ENCODE results near the gene SCO2.
A peak's percentile ranks its signal among the peaks of the same experiment; 100 is the strongest.

SCO2 gene

GRCh38 chr22:50487290-50488005, 38.0 kb downstream of the SCO2 start:
- Mint-ChIP-seq H3K9me3 (no peaks in the 10 kb centered on the region), H3K36me3 (no peaks in the 10 kb centered on the region), H3K4me3 (no peak overlapping the region), H3K27ac (no peak overlapping the region), H3K4me1 (peaks cover 8% of the 10 kb centered on the region)
- ATAC-seq (no peak), DNase-seq (ENCODE audit: low spot score in 2 of 2) (no peak)

DNA sequence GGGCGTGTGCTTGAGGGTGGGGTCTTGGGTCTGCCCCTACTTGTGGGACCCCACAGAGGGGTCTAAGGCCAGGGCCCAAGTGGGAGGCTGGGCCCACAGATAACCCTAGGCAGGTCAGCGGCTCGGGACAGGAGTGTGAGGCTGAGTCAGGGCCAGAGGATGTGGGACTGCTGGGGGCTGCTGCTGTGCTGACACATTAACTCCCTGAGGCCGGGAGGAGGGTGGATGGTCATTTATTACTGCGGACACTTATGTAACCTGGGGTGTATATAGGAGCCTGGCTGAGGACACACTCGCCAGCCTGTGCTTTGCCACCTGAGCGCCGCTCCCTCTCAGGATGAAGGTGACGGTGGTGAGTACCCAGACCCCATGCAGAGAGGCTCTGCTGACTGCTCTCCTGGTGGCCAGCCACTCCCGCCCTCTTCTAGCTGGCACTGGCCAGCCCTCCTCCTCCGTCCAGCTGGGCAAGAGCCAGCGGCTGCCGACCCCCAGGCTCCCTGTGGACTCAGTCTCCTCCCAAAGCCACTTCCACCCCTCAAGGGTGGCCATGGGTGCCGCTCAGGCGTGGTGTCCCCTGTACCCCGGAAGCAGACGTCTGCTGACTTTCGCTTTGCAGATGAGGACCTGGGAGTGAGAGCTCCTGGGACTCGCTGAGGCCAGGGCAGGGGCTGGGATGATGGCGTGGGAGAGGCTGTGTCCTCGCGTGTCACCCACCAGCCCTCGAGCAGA, 38.7 kb downstream of the SCO2 start, which contains the start of gene MIOX:
Gene MIOX, plus strand, starts transcription at position 299 of the 729 bp plus-strand sequence. Its CDS starts 39 bp downstream, at position 338.
- Mint-ChIP-seq H3K4me1 (peaks cover 8% of the 10 kb centered on the region), H3K27ac (peak within 1 kb of the TSS; percentile 7), H3K36me3 (no peaks in the 10 kb centered on the region), H3K9me3 (no peaks in the 10 kb centered on the region), H3K4me3 (no peak within 1 kb of the TSS)
- no peak for DNase-seq (ENCODE audit: low spot score in 2 of 2)
- ATAC-seq, result peak; percentile 5

- no peaks in the 10 kb centered on the region for H3K9me3 Mint-ChIP-seq
- DNase-seq (ENCODE audit: low spot score in 2 of 2), result no peak
- H3K36me3 Mint-ChIP-seq, result no peaks in the 10 kb centered on the region
- no peak overlapping the region for H3K4me3 Mint-ChIP-seq
- H3K27ac Mint-ChIP-seq, result peak overlapping the region; percentile 7
- no peak for ATAC-seq
- H3K4me1 Mint-ChIP-seq, result no peaks in the 10 kb centered on the region
Measured at GRCh38 chr22:50485221-50486131, 39.9 kb downstream of the SCO2 start.

DNA sequence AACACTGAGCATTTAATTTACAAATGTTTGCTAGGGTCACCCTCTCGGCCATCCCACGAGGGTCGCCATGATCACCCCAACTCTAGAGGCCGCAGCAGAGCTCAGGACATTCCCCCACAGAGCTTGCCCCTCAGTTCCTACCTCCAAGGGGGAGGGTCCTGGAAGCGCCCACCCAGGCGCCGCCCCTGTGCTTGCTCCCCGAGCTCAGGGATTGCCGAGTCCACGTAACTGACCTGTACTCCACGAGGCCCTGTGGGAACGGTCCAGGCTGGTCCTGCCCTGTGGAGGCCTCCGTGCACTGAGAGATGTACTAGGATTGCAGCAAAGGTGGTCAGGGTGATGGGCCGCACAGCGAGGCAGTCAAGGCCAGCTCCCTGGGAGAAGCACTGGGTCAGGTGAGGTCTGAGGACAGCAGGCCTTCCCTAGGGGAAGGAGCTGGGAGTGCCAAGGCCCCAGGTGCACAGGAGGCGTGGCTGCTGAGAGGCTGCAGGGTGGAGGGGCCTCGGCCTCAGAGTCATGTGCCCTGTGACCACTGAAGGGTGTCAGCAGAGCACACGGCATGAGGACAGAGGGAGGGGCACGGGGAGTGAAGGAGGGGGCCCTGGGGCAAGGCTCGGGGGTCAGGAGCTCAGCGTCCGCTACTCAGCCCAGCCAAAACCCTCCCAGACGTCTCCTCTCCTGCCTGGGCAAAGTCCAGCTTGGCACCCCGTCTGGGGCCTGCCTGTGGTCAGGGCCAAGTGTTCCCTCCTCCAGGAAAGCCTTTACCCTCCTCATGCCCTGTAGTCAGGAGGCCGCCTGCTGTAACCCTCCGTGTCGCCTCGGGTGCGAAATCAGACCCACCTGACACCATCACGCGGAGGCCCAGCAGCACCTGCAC, 41.2 kb downstream of the SCO2 start:
- DNase-seq (ENCODE audit: low spot score in 2 of 2) (no peak), ATAC-seq (no peak)
- no peak overlapping the region for H3K27ac Mint-ChIP-seq
- H3K9me3 Mint-ChIP-seq, result no peaks in the 10 kb centered on the region
- H3K4me3 Mint-ChIP-seq, result no peak overlapping the region
- H3K4me1 Mint-ChIP-seq, result peaks cover 10% of the 10 kb centered on the region
- no peaks in the 10 kb centered on the region for H3K36me3 Mint-ChIP-seq

DNA sequence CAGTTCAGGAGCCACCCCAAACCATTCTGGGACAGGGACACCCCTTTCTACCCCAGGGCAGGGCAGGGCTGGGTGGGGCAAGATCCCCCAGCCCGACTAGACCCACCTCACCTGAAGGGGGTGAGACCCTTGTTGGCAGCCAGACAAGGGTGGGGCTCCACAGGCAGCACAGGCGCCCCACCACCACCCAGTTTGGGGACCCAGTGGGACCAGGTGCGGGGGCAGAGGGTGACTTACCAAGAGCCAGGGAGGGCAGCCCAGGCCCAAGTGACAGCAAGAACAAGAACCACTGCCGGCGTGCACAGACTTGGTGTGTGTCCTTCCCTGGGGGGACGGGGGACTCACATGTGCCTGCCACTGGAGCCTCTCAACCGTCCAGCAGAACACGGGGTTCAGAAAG, 41.8 kb downstream of the SCO2 start:
- H3K36me3 Mint-ChIP-seq, result no peaks in the 10 kb centered on the region
- no peak for ATAC-seq
- no peak for DNase-seq (ENCODE audit: low spot score in 2 of 2)
- H3K4me1 Mint-ChIP-seq, result peaks cover 10% of the 10 kb centered on the region
- H3K9me3 Mint-ChIP-seq, result no peaks in the 10 kb centered on the region
- no peak overlapping the region for H3K4me3 Mint-ChIP-seq
- no peak overlapping the region for H3K27ac Mint-ChIP-seq

- no peaks in the 10 kb centered on the region for H3K36me3 Mint-ChIP-seq
- H3K4me1 Mint-ChIP-seq, result peaks cover 10% of the 10 kb centered on the region
- peak overlapping the region; percentile 69 for H3K4me3 Mint-ChIP-seq
Measured at GRCh38 chr22:50483106-50483505, 42.3 kb downstream of the SCO2 start.

GRCh38 chr22:50482107-50483074, 43.0 kb downstream of the SCO2 start:
- peak overlapping the region; percentile 82 for H3K27ac Mint-ChIP-seq
- H3K4me1 Mint-ChIP-seq, result peaks cover 11% of the 10 kb centered on the region
- ATAC-seq (no peak), DNase-seq (ENCODE audit: low spot score in 2 of 2) (no peak)
- no peaks in the 10 kb centered on the region for H3K9me3 Mint-ChIP-seq
- H3K4me3 Mint-ChIP-seq, result peak overlapping the region; percentile 69
- H3K36me3 Mint-ChIP-seq, result no peaks in the 10 kb centered on the region

More at GRCh38 chr22:50483106-50483505, 42.3 kb downstream of the SCO2 start:
- no peaks in the 10 kb centered on the region for H3K9me3 Mint-ChIP-seq
- H3K27ac Mint-ChIP-seq, result no peak overlapping the region
- DNase-seq (ENCODE audit: low spot score in 2 of 2) (no peak), ATAC-seq (no peak)

- no peaks in the 10 kb centered on the region for H3K36me3 Mint-ChIP-seq
- H3K9me3 Mint-ChIP-seq, result no peaks in the 10 kb centered on the region
- peak within 1 kb of the TSS; percentile 82 for H3K27ac Mint-ChIP-seq
- peaks cover 17% of the 10 kb centered on the region for H3K4me1 Mint-ChIP-seq
- peak; percentile 77 for ATAC-seq
- peak within 1 kb of the TSS; percentile 69 for H3K4me3 Mint-ChIP-seq
- DNase-seq (ENCODE audit: low spot score in 2 of 2), result peak; percentile 58 to 81
Measured at GRCh38 chr22:50481440-50482106, 43.8 kb downstream of the SCO2 start, which contains the start of gene ADM2. Gene ADM2, plus strand, starts transcription at chr22:50481543. Its CDS starts 305 bp downstream, at chr22:50481848.

GRCh38 chr22:50481045-50481439, 44.4 kb downstream of the SCO2 start:
- Mint-ChIP-seq H3K9me3 (no peaks in the 10 kb centered on the region), H3K36me3 (peaks cover 4% of the 10 kb centered on the region), H3K4me3 (peak overlapping the region; percentile 63), H3K4me1 (peaks cover 17% of the 10 kb centered on the region), H3K27ac (peak overlapping the region; percentile 32)
- DNase-seq (ENCODE audit: low spot score in 2 of 2), result no peak
- ATAC-seq, result no peak

DNA sequence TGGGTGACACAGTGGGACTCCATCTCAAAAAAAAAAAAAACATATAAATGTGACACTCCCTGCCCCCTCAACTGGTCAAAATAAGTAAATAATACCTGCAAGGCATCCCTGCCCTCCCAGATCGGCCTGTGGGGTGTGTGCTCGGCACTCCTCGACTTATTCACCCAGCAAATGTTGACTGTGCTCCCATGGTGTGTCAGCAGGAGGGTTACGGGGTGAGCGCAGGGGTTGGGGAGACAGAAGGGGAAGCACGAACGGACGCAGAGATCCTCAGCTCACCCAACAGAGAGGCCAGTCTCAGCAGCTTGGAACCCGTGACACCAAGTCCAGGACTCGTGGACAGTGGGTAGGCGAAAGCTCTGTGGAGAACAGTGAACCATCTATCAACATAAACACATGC, 45.7 kb downstream of the SCO2 start:
- Mint-ChIP-seq H3K9me3 (no peaks in the 10 kb centered on the region), H3K4me3 (peak overlapping the region; percentile 63), H3K4me1 (peaks cover 17% of the 10 kb centered on the region), H3K36me3 (peaks cover 5% of the 10 kb centered on the region), H3K27ac (no peak overlapping the region)
- no peak for ATAC-seq
- no peak for DNase-seq (ENCODE audit: low spot score in 2 of 2)

DNA sequence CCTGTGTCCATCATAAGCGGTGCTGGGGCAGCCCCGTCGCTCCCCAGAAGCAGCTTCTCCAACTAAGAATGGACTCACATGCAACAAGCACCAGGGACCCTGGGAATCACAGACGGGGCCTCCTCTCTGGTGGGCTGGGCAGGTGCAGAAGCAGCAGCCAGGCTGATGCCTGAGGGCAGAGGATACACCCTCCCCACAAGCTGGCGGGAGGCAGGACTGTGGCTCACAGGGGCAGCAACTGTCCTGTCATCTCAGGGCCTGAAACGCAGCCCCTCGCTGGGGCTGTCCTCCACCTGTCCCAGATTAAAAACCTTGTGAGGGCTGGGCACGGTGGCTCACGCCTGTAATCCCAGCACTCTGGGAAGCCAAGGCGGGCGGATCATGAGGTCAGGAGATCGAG, 47.5 kb downstream of the SCO2 start:
- no peak for ATAC-seq

DNA sequence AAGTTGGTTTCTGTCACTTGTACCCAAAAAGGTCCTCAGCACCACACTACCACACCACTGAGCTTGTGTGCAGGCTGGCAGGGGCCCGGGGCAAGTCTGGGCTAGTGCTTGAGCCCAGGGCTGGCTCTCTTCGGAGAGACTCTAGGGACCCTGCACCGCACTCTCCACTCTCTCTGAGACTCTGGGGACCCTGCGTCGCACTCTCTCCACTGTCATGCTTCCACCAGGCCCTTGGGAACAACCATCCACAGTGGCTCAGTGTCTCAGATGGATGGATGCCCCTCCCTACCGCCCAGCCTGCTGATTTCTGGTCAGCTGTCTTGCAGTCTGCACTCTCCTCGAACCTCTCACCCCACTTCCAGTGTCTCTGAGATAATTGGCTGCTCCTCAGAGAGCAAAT, 48.5 kb downstream of the SCO2 start:
- H3K36me3 Mint-ChIP-seq, result peaks cover 13% of the 10 kb centered on the region
- no peaks in the 10 kb centered on the region for H3K9me3 Mint-ChIP-seq
- ATAC-seq (no peak), DNase-seq (ENCODE audit: low spot score in 2 of 2) (no peak)
- H3K4me1 Mint-ChIP-seq, result peaks cover 40% of the 10 kb centered on the region
- H3K27ac Mint-ChIP-seq, result peak overlapping the region; percentile 33
- peak overlapping the region; percentile 88 for H3K4me3 Mint-ChIP-seq

More for the DNA sequence above, 47.5 kb downstream of the SCO2 start:
- Mint-ChIP-seq H3K4me1 (peaks cover 30% of the 10 kb centered on the region), H3K9me3 (no peaks in the 10 kb centered on the region), H3K36me3 (peaks cover 13% of the 10 kb centered on the region), H3K27ac (peak overlapping the region; percentile 33), H3K4me3 (no peak overlapping the region)
- DNase-seq (ENCODE audit: low spot score in 2 of 2), result no peak

DNA sequence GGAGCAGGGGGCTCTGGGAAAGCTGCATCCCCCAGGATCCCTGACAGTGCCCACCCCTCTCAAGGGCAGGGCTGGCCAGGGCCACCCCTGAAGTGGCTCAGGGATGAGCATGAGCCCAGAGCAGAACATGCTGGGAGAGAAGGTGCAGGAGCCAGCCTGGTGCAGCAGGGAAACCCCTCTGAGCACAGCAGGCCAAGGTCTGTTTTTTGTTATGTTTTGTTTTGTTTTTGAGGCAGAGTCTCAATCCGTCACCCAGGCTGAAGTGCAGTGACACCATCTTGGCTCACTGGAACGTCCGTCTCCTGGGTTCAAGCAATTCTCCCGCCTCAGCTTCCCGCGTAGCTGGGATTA, 49.8 kb downstream of the SCO2 start:
- Mint-ChIP-seq H3K9me3 (no peaks in the 10 kb centered on the region), H3K4me3 (peak overlapping the region; percentile 88), H3K36me3 (peaks cover 13% of the 10 kb centered on the region), H3K4me1 (peaks cover 53% of the 10 kb centered on the region), H3K27ac (peak overlapping the region; percentile 71)
- ATAC-seq (no peak), DNase-seq (ENCODE audit: low spot score in 2 of 2) (no peak)

All from stimulated activated effector memory CD8-positive, alpha-beta T cell treated with anti-CD3 and anti-CD28 coated beads, Interleukin-12 subunit alpha, Interleukin-12 subunit beta, amount 100 ng/mL, for 72 hours (primary cell).